DND-41 (cell line): ENCODE data around the gene SLC6A16.
"Not testable (repeated sequence)": the region's sequence is repeated elsewhere in the genome, so short reads cannot be mapped to it uniquely, and the experiment has no call there.

Source experiments
- ATAC-seq: fragments of 200-7000 bp; cut with Tn5 transposase; 3 replicates; pipeline ENCODE4 v1.9.1; 2021; ENCODE audit warnings: low read depth; ENCODE audit not compliant: insufficient read depth
- DNase-seq: peaks from one replicate; pipeline ENCODE4 v3.0.0-alpha.2; 2020
- H2AFZ ChIP-seq: 2 replicates; pipeline ENCODE4 v1.6.0; 2012; ENCODE audit warnings: low read depth, low read length
- H3K27ac ChIP-seq: 2 replicates; pipeline ENCODE4 v1.5.1; 2012; ENCODE audit warnings: low read length, inconsistent platforms
- H3K27me3 ChIP-seq: fragments of 200-600 bp; sonication (generic); 2 replicates; pipeline ENCODE4 v1.6.0; 2012; ENCODE audit warnings: low read length, mild to moderate bottlenecking, inconsistent platforms; ENCODE audit not compliant: insufficient read depth, poor library complexity
- H3K36me3 ChIP-seq: 2 replicates; pipeline ENCODE4 v1.5.1; 2012; ENCODE audit warnings: low read length, inconsistent platforms; ENCODE audit not compliant: insufficient read depth
- H3K4me1 ChIP-seq: 2 replicates; pipeline ENCODE4 v1.5.1; 2012; ENCODE audit warnings: mild to moderate bottlenecking, low read length; ENCODE audit not compliant: insufficient read depth
- H3K4me2 ChIP-seq: 2 replicates; pipeline ENCODE4 v1.6.0; 2012; ENCODE audit warnings: mild to moderate bottlenecking, moderate library complexity, low read length, inconsistent platforms; ENCODE audit not compliant: insufficient read depth
- H3K4me3 ChIP-seq, 2 experiments: fragments of 200-600 bp in 1 of 2; shearing (Covaris generic) in 1 of 2; 2 replicates each; pipeline ENCODE4 v1.5.1; 2012 to 2016; ENCODE audit warnings: inconsistent platforms in 2 of 2, low read length in 2 of 2, mild to moderate bottlenecking in 2 of 2, low read depth in 1 of 2, moderate library complexity in 1 of 2
- H3K79me2 ChIP-seq: 2 replicates; pipeline ENCODE4 v1.6.0; 2012; ENCODE audit warnings: low read length, inconsistent platforms; ENCODE audit not compliant: insufficient read depth
- H3K9ac ChIP-seq: 2 replicates; pipeline ENCODE4 v1.6.0; 2012; ENCODE audit warnings: low read depth, mild to moderate bottlenecking, inconsistent platforms, low read length, moderate library complexity
- H3K9me3 ChIP-seq: 2 replicates; pipeline ENCODE4 v1.5.1; 2012; ENCODE audit warnings: low read length, moderate library complexity, mild to moderate bottlenecking, inconsistent platforms; ENCODE audit not compliant: insufficient read depth, severe bottlenecking
- H4K20me1 ChIP-seq: 2 replicates; pipeline ENCODE4 v1.6.0; 2012; ENCODE audit warnings: low read length; ENCODE audit not compliant: insufficient read depth
- CTCF ChIP-seq: IDR thresholded peaks from 2 replicates; pipeline ENCODE4 v1.5.1; 2012; ENCODE audit warnings: borderline replicate concordance, low read length, moderate library complexity, mild to moderate bottlenecking; ENCODE audit not compliant: poor library complexity, severe bottlenecking; ENCODE audit errors: extremely low read depth
- EZH2 ChIP-seq: IDR thresholded peaks from 3 replicates; pipeline ENCODE4 v1.6.1; 2012; ENCODE audit warnings: borderline replicate concordance, low read depth, mild to moderate bottlenecking, moderate library complexity, low read length, inconsistent platforms; ENCODE audit not compliant: severe bottlenecking

The SLC6A16 gene

GRCh38 chr19:49295208-49295880 lies 29.6 kb downstream of the SLC6A16 start:
- no peaks in the 10 kb centered on the region for H3K4me1 ChIP-seq
- no peak for ATAC-seq

GRCh38 chr19:49294401-49294800 lies 30.6 kb downstream of the SLC6A16 start:
- Histone ChIP-seq H3K4me1 (no peaks in the 10 kb centered on the region), H3K36me3 (no peaks in the 10 kb centered on the region), H3K4me3 (no peak overlapping the region), H4K20me1 (no peaks in the 10 kb centered on the region), H3K79me2 (no peaks in the 10 kb centered on the region), H3K9me3 (no peaks in the 10 kb centered on the region), H3K4me2 (no peak overlapping the region), H2AFZ (no peak overlapping the region), H3K9ac (no peak overlapping the region), H3K27ac (no peak overlapping the region), H3K27me3 (no peaks in the 10 kb centered on the region)
- ATAC-seq (no peak), DNase-seq (no peak)
- TF ChIP-seq CTCF (no peak), EZH2 (no peak)

More at GRCh38 chr19:49295208-49295880, 29.6 kb downstream of the SLC6A16 start:
- TF ChIP-seq CTCF, result no peak
- TF ChIP-seq EZH2, result no peak
- no peak for DNase-seq
- H2AFZ ChIP-seq, result no peak overlapping the region
- H4K20me1 ChIP-seq, result no peaks in the 10 kb centered on the region
- no peaks in the 10 kb centered on the region for H3K36me3 ChIP-seq
- H3K27me3 ChIP-seq, result no peaks in the 10 kb centered on the region
- H3K27ac ChIP-seq, result no peak overlapping the region
- H3K9me3 ChIP-seq, result no peaks in the 10 kb centered on the region
- H3K4me2 ChIP-seq, result no peak overlapping the region
- no peak overlapping the region for H3K9ac ChIP-seq
- no peaks in the 10 kb centered on the region for H3K79me2 ChIP-seq
- no peak overlapping the region for H3K4me3 ChIP-seq

- Histone ChIP-seq H3K27me3 (no peaks in the 10 kb centered on the region), H3K36me3 (no peaks in the 10 kb centered on the region), H2AFZ (no peak overlapping the region), H3K27ac (no peak overlapping the region), H3K79me2 (no peaks in the 10 kb centered on the region), H3K9ac (no peak overlapping the region), H4K20me1 (no peaks in the 10 kb centered on the region), H3K4me1 (no peaks in the 10 kb centered on the region), H3K4me3 (no peak overlapping the region), H3K4me2 (no peak overlapping the region), H3K9me3 (no peaks in the 10 kb centered on the region)
- TF ChIP-seq CTCF, result no peak
- no peak for TF ChIP-seq EZH2
- ATAC-seq, result no peak
- no peak for DNase-seq
Observed at GRCh38 chr19:49290517-49290916, 34.5 kb downstream of the SLC6A16 start.

GRCh38 chr19:49289286-49289685 lies 35.7 kb downstream of the SLC6A16 start:
- H3K27me3 ChIP-seq, H3K9me3 ChIP-seq, H3K4me3 ChIP-seq, H3K9ac ChIP-seq, H3K4me2 ChIP-seq, DNase-seq, H3K36me3 ChIP-seq, H2AFZ ChIP-seq, H3K27ac ChIP-seq, H4K20me1 ChIP-seq, H3K4me1 ChIP-seq, H3K79me2 ChIP-seq, ATAC-seq: not testable (repeated sequence)

- not testable (repeated sequence) for H3K79me2 ChIP-seq, H3K36me3 ChIP-seq, DNase-seq, H3K27me3 ChIP-seq, ATAC-seq, H3K4me3 ChIP-seq, H2AFZ ChIP-seq, H3K4me1 ChIP-seq, H3K9me3 ChIP-seq, H4K20me1 ChIP-seq, H3K9ac ChIP-seq, H3K27ac ChIP-seq, H3K4me2 ChIP-seq
Observed at GRCh38 chr19:49288205-49288604, 36.8 kb downstream of the SLC6A16 start.
